Endothelial cell of umbilical vein (primary cell): Measurements from ENCODE around the gene FSD2. TPM values are rescaled to one million over a fixed set of nuclear protein-coding genes. Genes with fewer than 3 reads are reported as not detected.

Experiments
- BruUV-seq: library from RNA; stranded (reverse); fragments of 400-500 nt; replicated peaks from 2 replicates; lab custom pipeline; 2021; lab: Mats Ljungman, UMichigan
- CTCF ChIA-PET: fragments of 300-600, 350-600 bp; sonication (Branson Sonifier 250); formaldehyde crosslinking; loops from one replicate; lab custom pipeline; 2021; ENCODE audit warnings: antibody characterized with exemption, inconsistent platforms; lab: Charles Lee
- POLR2A ChIA-PET: fragments of 300-600, 350-600 bp; sonication (Branson Sonifier 250); formaldehyde crosslinking; loops from one replicate; lab custom pipeline; 2021; ENCODE audit warnings: antibody characterized with exemption, inconsistent platforms; lab: Charles Lee
- DNase-seq: peaks from one replicate; pipeline ENCODE4 v3.0.0-alpha.2; 2011; ENCODE audit warnings: low read depth, low spot score
- FAIRE-seq: peaks from 2 replicates; lab custom pipeline; 2011; peaks lifted over from hg19 to GRCh38; lab: Jason Lieb, UNC
- H2AFZ ChIP-seq: 2 replicates; pipeline ENCODE4 v1.6.0; 2012; ENCODE audit warnings: low read depth, low read length, control low read depth, inconsistent platforms
- H3K27ac ChIP-seq: 2 replicates; pipeline ENCODE4 v1.5.1; 2011; ENCODE audit warnings: low read depth, mild to moderate bottlenecking, control low read depth, low read length, moderate library complexity; ENCODE audit not compliant: insufficient read depth
- H3K27me3 ChIP-seq, 2 experiments: 2 replicates each; pipeline versions ENCODE4 v1.6.0 to v1.6.1; 2011; ENCODE audit warnings: low read length in 2 of 2, mixed read lengths in 1 of 2; ENCODE audit not compliant: control insufficient read depth in 2 of 2, insufficient read depth in 2 of 2
- H3K36me3 ChIP-seq, 2 experiments: 2 replicates in 1 of 2; 3 replicates in 1 of 2; pipeline ENCODE4 v1.5.1; 2011; ENCODE audit warnings: low read length in 2 of 2, mild to moderate bottlenecking in 1 of 2, moderate library complexity in 1 of 2; ENCODE audit not compliant: control insufficient read depth in 2 of 2, insufficient read depth in 2 of 2; ENCODE audit errors: extremely low read depth in 1 of 2
- H3K4me1 ChIP-seq: 3 replicates; pipeline ENCODE4 v1.5.1; 2011; ENCODE audit warnings: mild to moderate bottlenecking, low read length; ENCODE audit not compliant: control insufficient read depth, insufficient read depth; ENCODE audit errors: extremely low read depth
- H3K4me2 ChIP-seq: 2 replicates; pipeline ENCODE4 v1.6.1; 2011; ENCODE audit warnings: low read length, control low read depth, mixed read lengths; ENCODE audit not compliant: insufficient read depth
- H3K4me3 ChIP-seq, 3 experiments: fragments of 200-600 bp in 1 of 3; sonication (generic), shearing (Covaris generic) in 1 of 3; replicated peaks in 1 of 3; 2 replicates each; pipeline ENCODE4 v1.5.1; 2011 to 2016; ENCODE audit warnings: control low read depth in 3 of 3, low read length in 3 of 3, mild to moderate bottlenecking in 2 of 3, inconsistent platforms in 1 of 3, low read depth in 1 of 3, moderate library complexity in 1 of 3; ENCODE audit not compliant: insufficient read depth in 1 of 3
- H3K79me2 ChIP-seq: 2 replicates; pipeline ENCODE4 v1.6.0; 2012; ENCODE audit warnings: low read length, inconsistent platforms; ENCODE audit not compliant: control insufficient read depth, insufficient read depth
- H3K9ac ChIP-seq: replicated peaks from 2 replicates; pipeline ENCODE3; 2011; ENCODE audit warnings: low read length, control low read depth; ENCODE audit not compliant: insufficient read depth; ENCODE audit errors: extremely low read depth
- H3K9me1 ChIP-seq: replicated peaks from 3 replicates; pipeline ENCODE4 v1.6.0; 2011; ENCODE audit warnings: mild to moderate bottlenecking, low read length; ENCODE audit not compliant: control insufficient read depth, insufficient read depth; ENCODE audit errors: extremely low read depth
- H3K9me3 ChIP-seq: replicated peaks from 2 replicates; pipeline ENCODE4 v1.5.1; 2012; ENCODE audit warnings: low read length, inconsistent platforms; ENCODE audit not compliant: control insufficient read depth, insufficient read depth
- H4K20me1 ChIP-seq: replicated peaks from 2 replicates; pipeline ENCODE3; 2011; ENCODE audit warnings: mild to moderate bottlenecking, low read length; ENCODE audit not compliant: control insufficient read depth, insufficient read depth; ENCODE audit errors: extremely low read depth
- EZH2 ChIP-seq: IDR thresholded peaks from 2 replicates; pipeline ENCODE4 v1.6.1; 2012; ENCODE audit warnings: borderline replicate concordance, low read depth, mild to moderate bottlenecking, moderate library complexity, low read length, inconsistent platforms; ENCODE audit not compliant: severe bottlenecking
- FOS ChIP-seq: IDR thresholded peaks from 2 replicates; pipeline ENCODE4 v1.6.1; 2011; ENCODE audit warnings: mild to moderate bottlenecking, low read length, moderate library complexity, borderline replicate concordance; ENCODE audit not compliant: insufficient read depth
- GATA2 ChIP-seq: IDR thresholded peaks from 2 replicates; pipeline ENCODE4 v1.7.0; 2011; ENCODE audit warnings: low read depth, mild to moderate bottlenecking, moderate library complexity, mixed read lengths, low read length; ENCODE audit not compliant: insufficient read length, insufficient read depth
- MAX ChIP-seq: IDR thresholded peaks from 2 replicates; pipeline ENCODE4 v1.6.1; 2011; ENCODE audit not compliant: insufficient read depth, insufficient read length
- dilution Hi-C: fragments of 300-500 bp; cut with MboI; formaldehyde crosslinking; loops from one replicate; pipeline ENCODE4 v1.15.0; 2019; ENCODE audit warnings: low sequenced_read_pairs; ENCODE audit not compliant: extremely low pct_ligation_motif_present
- intact Hi-C: fragments of 100-400 bp; cut with micrococcal nuclease; formaldehyde crosslinking; loops from one replicate; pipeline ENCODE4 v1.10.0; 2022
- polyA plus RNA-seq, 4 experiments: library from polyadenylated mRNA; depleted of rRNA in 3 of 4; stranded (reverse) in 3 of 4; unstranded in 1 of 4; fragments of >200 nt; gene quantifications; 2 replicates each; pipeline versions ENCODE4 v1.2.1 to v1.2.3, GENCODE V29; 2011 to 2012; ENCODE audit warnings: missing spikeins in 1 of 4
- total RNA-seq: library from RNA; stranded (reverse); gene quantifications from 2 replicates; pipeline ENCODE4 v1.2.3, GENCODE V29; 2021

FSD2 gene
- total and polyA plus RNA-seq, 2 donors (not counting 3 experiments of a cell fraction or from before 2014, with no cell fraction given) = not detected

GRCh38 chr15:82812994-82813393 lies 7.1 kb upstream of the FSD2 start:
- H3K79me2 ChIP-seq = peaks cover 35% of the 10 kb centered on the region
- H3K27ac ChIP-seq = no peak overlapping the region
- no peaks in the 10 kb centered on the region for H3K9me3 ChIP-seq
- H3K9ac ChIP-seq = no peak overlapping the region
- peaks cover 4 to 5% of the 10 kb centered on the region in 2 experiments for H3K36me3 ChIP-seq
- H3K9me1 ChIP-seq = no peaks in the 10 kb centered on the region
- no peak overlapping the region for H2AFZ ChIP-seq
- dilution Hi-C loops = no loop called here
- H3K4me1 ChIP-seq = no peaks in the 10 kb centered on the region
- ChIA-PET POLR2A (no interaction called here), CTCF (interaction anchor here (0.8 to 1.3 kb wide), 3 partner anchors 37 to 198 kb away, joined by 3 to 4 read pairs (median 3); no protein-coding TSS in a partner anchor)
- no peaks in the 10 kb centered on the region for H3K27me3 ChIP-seq
- no peak overlapping the region for H3K4me3 ChIP-seq
- no peaks in the 10 kb centered on the region for H4K20me1 ChIP-seq
- FAIRE-seq (no peak), DNase-seq (no peak)
- intact Hi-C loops = no loop called here
- TF ChIP-seq MAX (no peak), FOS (no peak), GATA2 (no peak)
- BruUV-seq = no TSS peak
- no peak overlapping the region for H3K4me2 ChIP-seq

GRCh38 chr15:82810890-82811426 lies 5.1 kb upstream of the FSD2 start:
- H3K4me1 ChIP-seq = no peaks in the 10 kb centered on the region
- peak overlapping the region; percentile 76 to 90 (median 87) for H3K4me3 ChIP-seq
- peaks cover 35% of the 10 kb centered on the region for H3K79me2 ChIP-seq
- intact Hi-C loops (loop anchor here (1.0 to 2.0 kb wide), 6 partner anchors 38 to 395 kb away; partner anchors contain the start of genes AP3B2, RAMAC and RPS17), dilution Hi-C loops (no loop called here)
- no peaks in the 10 kb centered on the region for H3K9me1 ChIP-seq
- H3K9ac ChIP-seq = peak overlapping the region; percentile 94
- BruUV-seq = TSS peak; percentile 50
- H3K9me3 ChIP-seq = no peaks in the 10 kb centered on the region
- TF ChIP-seq GATA2 (no peak), EZH2 (no peak), MAX (no peak)
- FAIRE-seq (peak; percentile 33), DNase-seq (peak; percentile 22)
- peak overlapping the region; percentile 78 for H3K27ac ChIP-seq
- POLR2A ChIA-PET = interaction anchor here (1.3 to 2.0 kb wide), 3 partner anchors 38 to 271 kb away, joined by 3 to 5 read pairs (median 3); partner anchors contain the start of gene RPS17
- peak overlapping the region; percentile 85 for H3K4me2 ChIP-seq
- H2AFZ ChIP-seq = peak overlapping the region; percentile 31
- no peaks in the 10 kb centered on the region for H4K20me1 ChIP-seq
- H3K27me3 ChIP-seq = no peaks in the 10 kb centered on the region
- H3K36me3 ChIP-seq = no peaks in the 10 kb centered on the region
- CTCF ChIA-PET = interaction anchor here (0.9 to 2.8 kb wide), 3 partner anchors 22 to 271 kb away, joined by 4 to 9 read pairs (median 6); partner anchors contain the start of gene RPS17
